GM21576 (cell line): Measurements from ENCODE around the gene VPS37C.

Experiments used
- ATAC-seq: cut with Tn5 transposase; IDR thresholded peaks from one replicate; pipeline ENCODE4 v1.9.1; 2021; ENCODE audit warnings: mild to moderate bottlenecking, moderate library complexity; ENCODE audit not compliant: unreplicated experiment

The VPS37C gene

GRCh38 chr11:61119571-61119970 lies 41.7 kb downstream of the VPS37C start:
- ATAC-seq: no peak

GRCh38 chr11:61119055-61119454 lies 42.2 kb downstream of the VPS37C start:
- no peak for ATAC-seq

- ATAC-seq: no peak
Measured at GRCh38 chr11:61118406-61118805, 42.8 kb downstream of the VPS37C start.

GRCh38 chr11:61118004-61118403 lies 43.2 kb downstream of the VPS37C start:
- no peak for ATAC-seq

GRCh38 chr11:61117168-61117520 lies 44.1 kb downstream of the VPS37C start:
- no peak for ATAC-seq

- ATAC-seq: no peak
Measured at GRCh38 chr11:61116426-61117167, 44.6 kb downstream of the VPS37C start.

- no peak for ATAC-seq
Measured at GRCh38 chr11:61115498-61116224, 45.6 kb downstream of the VPS37C start.

GRCh38 chr11:61114913-61115312 lies 46.3 kb downstream of the VPS37C start:
- ATAC-seq: no peak

- ATAC-seq: no peak
Measured at GRCh38 chr11:61113201-61113600, 48.0 kb downstream of the VPS37C start.

- ATAC-seq: no peak
Measured at GRCh38 chr11:61112575-61112974, 48.7 kb downstream of the VPS37C start.

- ATAC-seq: no peak
Measured at GRCh38 chr11:61111786-61112517, 49.3 kb downstream of the VPS37C start.

GRCh38 chr11:61111050-61111435 lies 50.2 kb downstream of the VPS37C start:
- ATAC-seq: no peak

- ATAC-seq: no peak
Measured at GRCh38 chr11:61110255-61111049, 50.8 kb downstream of the VPS37C start.

GRCh38 chr11:61109671-61110070 lies 51.6 kb downstream of the VPS37C start:
- ATAC-seq: no peak

GRCh38 chr11:61108847-61109585 lies 52.2 kb downstream of the VPS37C start:
- ATAC-seq: no peak

- ATAC-seq: no peak
Measured at GRCh38 chr11:61107888-61108287, 53.3 kb downstream of the VPS37C start.

GRCh38 chr11:61106894-61107470 lies 54.2 kb downstream of the VPS37C start:
- no peak for ATAC-seq

GRCh38 chr11:61106296-61106695 lies 54.9 kb downstream of the VPS37C start:
- ATAC-seq: no peak

GRCh38 chr11:61104963-61105362 lies 56.3 kb downstream of the VPS37C start:
- ATAC-seq: no peak

- ATAC-seq: no peak
Measured at GRCh38 chr11:61103851-61104423, 57.3 kb downstream of the VPS37C start.
